ENCODE results near the gene PAM.

The PAM gene

DNA sequence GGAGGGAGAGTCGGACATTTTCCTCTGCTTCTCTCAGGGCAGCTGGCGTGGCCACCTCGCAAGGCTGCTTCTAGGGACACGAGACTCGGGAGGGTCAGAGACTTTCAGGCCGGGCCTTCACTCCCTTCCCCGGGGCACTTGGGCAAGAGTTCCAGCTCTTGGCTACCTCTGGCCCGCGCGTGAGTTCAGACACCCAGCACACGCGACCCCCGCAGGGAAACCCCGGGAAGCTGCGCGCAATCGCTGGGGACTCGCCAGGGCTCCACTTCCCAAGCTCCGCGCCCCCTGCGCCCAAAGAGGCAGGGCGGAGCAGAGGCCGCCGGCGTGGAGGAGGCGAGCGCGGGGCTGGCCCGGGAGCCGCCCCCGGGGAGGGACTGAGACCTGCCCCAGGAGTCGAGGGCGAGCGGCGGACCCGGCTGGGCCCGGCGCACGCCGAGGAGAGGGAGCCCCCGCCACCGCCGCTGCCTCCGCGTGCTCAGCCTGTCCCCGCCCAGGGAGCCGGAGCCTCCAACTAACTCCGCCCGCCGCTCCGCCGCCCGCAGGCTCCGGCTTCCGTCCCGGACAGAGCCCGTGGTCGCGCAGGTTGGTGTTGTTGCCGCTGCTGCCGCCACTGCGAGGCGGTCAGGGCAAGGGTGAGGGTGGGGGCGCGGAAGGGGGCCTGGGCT is at the start of gene PAM:
TSS of gene PAM (plus strand) at position 539 of the 665 bp plus-strand sequence. CDS start 110,891 bp downstream, outside the sequence.
- Histone ChIP-seq H3K4me3 (ENCODE audit: low read depth in 1 of 2, low read length in 2 of 2) (peak within 1 kb of the TSS; percentile 72 to 86), H3K4me1 (ENCODE audit: insufficient read depth, low read length) (peaks cover 25% of the 10 kb centered on the region), H3K27me3 (ENCODE audit: control insufficient read depth in 1 of 2, insufficient read depth in 2 of 2, low read length in 2 of 2) (no peaks in the 10 kb centered on the region), H3K36me3 (ENCODE audit: insufficient read depth, low read length) (no peaks in the 10 kb centered on the region), H3K9ac (ENCODE audit: low read length) (peak within 1 kb of the TSS; percentile 80), H3K9me3 (ENCODE audit: low read length) (no peaks in the 10 kb centered on the region), H3K27ac (ENCODE audit: low read depth, low read length) (peak within 1 kb of the TSS; percentile 58)

DNA sequence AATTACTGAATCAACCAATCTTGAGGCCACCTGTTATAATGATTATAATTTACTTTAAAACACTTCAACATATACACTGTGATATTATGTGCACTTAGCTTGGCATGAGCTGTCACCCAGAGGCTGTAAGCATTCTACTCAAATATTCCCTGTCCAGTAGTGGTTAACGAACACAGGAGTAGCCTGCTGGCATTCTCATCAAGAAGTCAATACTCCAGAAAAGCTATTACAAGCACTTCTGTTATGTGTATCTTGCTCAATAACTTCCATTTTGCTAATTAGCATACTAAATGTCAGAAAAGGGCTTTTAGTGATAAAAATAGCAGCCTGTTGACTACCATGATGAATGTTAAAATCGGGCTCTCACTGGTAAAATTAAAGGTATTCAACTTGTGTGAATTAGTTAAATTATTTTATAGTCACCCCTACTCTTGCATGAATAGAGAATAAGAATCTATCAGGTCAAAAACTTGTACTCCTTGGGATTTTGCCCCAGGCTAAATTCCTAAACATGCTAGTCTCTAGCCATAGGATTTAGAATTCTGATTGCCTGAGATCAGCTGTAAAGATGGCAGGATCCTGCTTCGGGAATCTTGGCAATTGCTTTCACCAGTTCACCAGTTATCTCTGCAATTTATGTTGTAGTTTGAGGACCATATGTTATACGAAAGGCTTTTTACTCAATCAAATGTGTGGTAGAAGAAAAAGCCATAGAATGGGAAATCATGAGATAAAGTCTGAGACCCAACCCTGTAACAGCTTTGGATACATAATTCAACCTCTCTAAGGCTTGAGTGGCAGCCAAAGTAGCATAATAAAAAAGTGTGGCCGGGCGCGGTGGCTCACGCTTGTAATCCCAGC is 43.4 kb upstream of the PAM start:
- no peak overlapping the region for H3K4me3 ChIP-seq (ENCODE audit: low read depth in 1 of 2, low read length in 2 of 2)
- H3K4me1 ChIP-seq (ENCODE audit: insufficient read depth, low read length): no peaks in the 10 kb centered on the region
- H3K27ac ChIP-seq (ENCODE audit: low read depth, low read length): no peak overlapping the region
- H3K36me3 ChIP-seq (ENCODE audit: insufficient read depth, low read length): no peaks in the 10 kb centered on the region
- H3K9me3 ChIP-seq (ENCODE audit: low read length): no peaks in the 10 kb centered on the region
- H3K27me3 ChIP-seq (ENCODE audit: control insufficient read depth in 1 of 2, insufficient read depth in 2 of 2, low read length in 2 of 2): no peaks in the 10 kb centered on the region
- H3K9ac ChIP-seq (ENCODE audit: low read length): no peak overlapping the region

DNA sequence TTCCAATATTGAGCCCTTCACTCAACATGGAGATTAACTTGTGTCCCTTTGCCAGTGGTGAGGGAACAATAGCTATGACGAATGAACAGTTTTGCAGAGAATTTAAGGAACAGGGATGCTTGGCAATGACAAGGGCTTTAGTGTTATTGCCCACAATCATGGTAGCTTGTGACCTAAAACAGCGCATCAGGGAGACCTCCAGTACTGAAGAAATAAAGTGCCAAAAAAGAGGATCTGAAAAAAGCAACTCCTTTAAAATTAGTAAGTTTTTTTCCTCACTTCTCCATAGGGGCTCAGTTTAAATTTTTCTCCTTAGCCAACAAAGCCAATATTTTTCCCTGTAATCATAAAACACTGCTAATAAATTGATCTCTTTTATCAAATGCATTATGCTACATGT is 41.8 kb upstream of the PAM start:
- H3K4me3 ChIP-seq (ENCODE audit: low read depth in 1 of 2, low read length in 2 of 2): no peak overlapping the region
- H3K27me3 ChIP-seq (ENCODE audit: control insufficient read depth in 1 of 2, insufficient read depth in 2 of 2, low read length in 2 of 2): no peaks in the 10 kb centered on the region
- H3K4me1 ChIP-seq (ENCODE audit: insufficient read depth, low read length): no peaks in the 10 kb centered on the region
- no peak overlapping the region for H3K9ac ChIP-seq (ENCODE audit: low read length)
- no peak overlapping the region for H3K27ac ChIP-seq (ENCODE audit: low read depth, low read length)
- no peaks in the 10 kb centered on the region for H3K9me3 ChIP-seq (ENCODE audit: low read length)
- H3K36me3 ChIP-seq (ENCODE audit: insufficient read depth, low read length): no peaks in the 10 kb centered on the region

DNA sequence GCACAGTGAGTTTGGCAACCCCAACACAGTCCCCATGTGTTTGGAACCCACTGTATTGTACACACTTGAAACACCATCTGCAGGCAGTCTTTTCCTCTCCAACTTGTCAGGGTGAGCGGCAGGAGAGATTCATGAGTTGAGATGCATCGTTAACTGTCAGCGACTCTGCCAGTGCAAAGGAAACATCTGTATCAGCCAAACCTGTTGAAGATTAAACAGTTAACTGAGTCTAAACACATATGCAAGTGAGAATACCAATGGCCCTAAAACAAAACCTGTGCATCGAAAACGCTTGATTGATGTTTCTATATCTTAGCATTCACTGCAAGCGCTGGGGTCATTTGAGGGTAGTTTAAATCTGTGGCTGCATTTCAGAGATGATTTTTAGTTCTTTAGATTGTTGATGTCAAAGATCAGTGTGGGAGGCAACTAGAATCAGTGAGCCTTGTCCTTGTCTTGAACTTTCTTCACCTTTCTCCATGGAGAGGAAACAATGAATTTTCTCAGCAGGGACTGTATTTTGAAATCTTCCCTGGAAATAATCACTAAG is 41.3 kb upstream of the PAM start:
- H3K4me1 ChIP-seq (ENCODE audit: insufficient read depth, low read length): no peaks in the 10 kb centered on the region
- no peak overlapping the region for H3K9ac ChIP-seq (ENCODE audit: low read length)
- H3K27me3 ChIP-seq (ENCODE audit: control insufficient read depth in 1 of 2, insufficient read depth in 2 of 2, low read length in 2 of 2): no peaks in the 10 kb centered on the region
- H3K27ac ChIP-seq (ENCODE audit: low read depth, low read length): no peak overlapping the region
- H3K36me3 ChIP-seq (ENCODE audit: insufficient read depth, low read length): no peaks in the 10 kb centered on the region
- no peaks in the 10 kb centered on the region for H3K9me3 ChIP-seq (ENCODE audit: low read length)
- H3K4me3 ChIP-seq (ENCODE audit: low read depth in 1 of 2, low read length in 2 of 2): no peak overlapping the region

DNA sequence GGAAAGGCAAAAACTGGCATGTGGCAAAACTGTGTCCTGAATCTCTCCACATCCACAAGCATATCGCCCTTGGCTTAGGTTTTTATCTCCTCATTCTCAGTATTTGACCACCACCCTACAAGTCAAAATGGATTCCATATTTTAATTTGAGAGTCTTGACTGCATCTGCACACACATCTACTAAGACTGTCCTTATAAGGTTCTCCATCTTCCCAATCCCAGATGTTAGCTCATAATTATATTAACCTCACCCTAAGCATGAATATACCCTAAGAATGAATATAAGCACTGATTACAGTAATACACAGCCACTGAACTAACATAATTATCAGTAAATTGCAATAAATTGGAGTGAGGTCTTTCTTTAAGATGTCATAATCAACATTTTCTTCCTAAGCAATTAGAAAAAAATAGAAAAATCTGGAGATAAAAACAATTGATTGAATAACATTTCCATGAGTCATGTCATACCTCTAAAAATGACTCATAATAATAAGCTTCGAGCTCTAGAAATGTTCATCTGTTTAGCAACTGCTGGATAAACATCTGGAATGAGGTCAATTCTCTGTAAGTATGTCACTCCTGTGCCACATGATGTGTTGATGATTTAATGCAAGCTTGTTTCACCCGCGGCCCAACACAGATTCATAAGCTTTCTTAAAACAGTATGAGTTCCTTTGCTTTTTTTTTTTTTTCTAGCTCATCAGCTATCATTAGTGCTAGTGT is 39.9 kb upstream of the PAM start:
- Histone ChIP-seq H3K27me3 (ENCODE audit: control insufficient read depth in 1 of 2, insufficient read depth in 2 of 2, low read length in 2 of 2) (no peaks in the 10 kb centered on the region), H3K36me3 (ENCODE audit: insufficient read depth, low read length) (no peaks in the 10 kb centered on the region), H3K9me3 (ENCODE audit: low read length) (no peaks in the 10 kb centered on the region)

GRCh38 chr5:102716017-102716416 is 39.1 kb upstream of the PAM start:
- no peaks in the 10 kb centered on the region for H3K36me3 ChIP-seq (ENCODE audit: insufficient read depth, low read length)
- no peaks in the 10 kb centered on the region for H3K9me3 ChIP-seq (ENCODE audit: low read length)
- H3K4me3 ChIP-seq (ENCODE audit: low read depth in 1 of 2, low read length in 2 of 2): no peak overlapping the region
- H3K9ac ChIP-seq (ENCODE audit: low read length): no peak overlapping the region
- no peak overlapping the region for H3K27ac ChIP-seq (ENCODE audit: low read depth, low read length)
- no peaks in the 10 kb centered on the region for H3K27me3 ChIP-seq (ENCODE audit: control insufficient read depth in 1 of 2, insufficient read depth in 2 of 2, low read length in 2 of 2)
- no peaks in the 10 kb centered on the region for H3K4me1 ChIP-seq (ENCODE audit: insufficient read depth, low read length)

More for the DNA sequence above, 39.9 kb upstream of the PAM start:
- H3K9ac ChIP-seq (ENCODE audit: low read length): no peak overlapping the region
- no peak overlapping the region for H3K27ac ChIP-seq (ENCODE audit: low read depth, low read length)
- no peaks in the 10 kb centered on the region for H3K4me1 ChIP-seq (ENCODE audit: insufficient read depth, low read length)
- no peak overlapping the region for H3K4me3 ChIP-seq (ENCODE audit: low read depth in 1 of 2, low read length in 2 of 2)

DNA sequence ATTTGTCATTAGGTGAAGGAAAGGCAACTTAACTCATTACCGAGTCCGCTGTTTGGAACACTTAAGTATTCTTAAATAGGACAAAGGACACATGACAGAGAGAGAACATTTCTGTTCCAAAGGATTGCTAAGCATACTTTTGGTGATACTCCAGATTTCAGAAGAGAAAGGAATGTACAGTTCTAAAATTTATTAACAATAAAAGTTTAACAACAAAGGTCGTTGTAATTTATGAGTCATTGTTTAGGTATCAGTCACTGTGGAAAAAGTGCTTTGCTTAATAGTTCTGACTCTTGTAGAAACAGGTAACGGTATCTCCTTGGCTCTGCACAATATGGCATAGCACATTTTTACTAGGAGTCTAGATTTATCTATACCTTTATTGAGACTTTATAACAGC is 36.3 kb upstream of the PAM start:
- no peak overlapping the region for H3K27ac ChIP-seq (ENCODE audit: low read depth, low read length)
- H3K9me3 ChIP-seq (ENCODE audit: low read length): no peaks in the 10 kb centered on the region
- H3K36me3 ChIP-seq (ENCODE audit: insufficient read depth, low read length): no peaks in the 10 kb centered on the region
- no peak overlapping the region for H3K4me3 ChIP-seq (ENCODE audit: low read depth in 1 of 2, low read length in 2 of 2)
- H3K4me1 ChIP-seq (ENCODE audit: insufficient read depth, low read length): no peaks in the 10 kb centered on the region
- no peak overlapping the region for H3K9ac ChIP-seq (ENCODE audit: low read length)
- H3K27me3 ChIP-seq (ENCODE audit: control insufficient read depth in 1 of 2, insufficient read depth in 2 of 2, low read length in 2 of 2): no peaks in the 10 kb centered on the region

- Histone ChIP-seq H3K36me3 (ENCODE audit: insufficient read depth, low read length) (no peaks in the 10 kb centered on the region), H3K27me3 (ENCODE audit: control insufficient read depth in 1 of 2, insufficient read depth in 2 of 2, low read length in 2 of 2) (no peaks in the 10 kb centered on the region), H3K9ac (ENCODE audit: low read length) (no peak overlapping the region), H3K27ac (ENCODE audit: low read depth, low read length) (no peak overlapping the region), H3K9me3 (ENCODE audit: low read length) (no peaks in the 10 kb centered on the region), H3K4me3 (ENCODE audit: low read depth in 1 of 2, low read length in 2 of 2) (no peak overlapping the region), H3K4me1 (ENCODE audit: insufficient read depth, low read length) (no peaks in the 10 kb centered on the region)
Measured at GRCh38 chr5:102719886-102720285, 35.2 kb upstream of the PAM start.

DNA sequence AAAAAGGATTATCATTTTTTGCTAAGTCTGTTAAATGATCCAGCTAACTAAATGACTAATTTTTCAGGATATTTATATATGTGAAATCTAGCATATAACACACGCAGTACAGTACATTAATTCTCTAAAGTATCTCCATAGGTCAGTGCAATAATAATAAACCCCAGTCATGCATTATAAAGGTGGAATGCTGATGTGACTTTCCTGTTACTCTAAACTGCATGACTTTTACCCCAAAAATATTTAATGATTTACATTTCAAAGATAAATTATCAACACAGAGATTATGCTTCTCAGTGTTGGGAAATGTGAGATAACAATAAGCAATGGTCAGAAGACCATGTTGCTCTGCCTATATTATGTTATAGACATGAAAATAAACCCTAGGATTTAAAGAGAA is 34.1 kb upstream of the PAM start:
- no peaks in the 10 kb centered on the region for H3K9me3 ChIP-seq (ENCODE audit: low read length)
- no peak overlapping the region for H3K9ac ChIP-seq (ENCODE audit: low read length)
- no peak overlapping the region for H3K4me3 ChIP-seq (ENCODE audit: low read depth in 1 of 2, low read length in 2 of 2)
- H3K4me1 ChIP-seq (ENCODE audit: insufficient read depth, low read length): no peaks in the 10 kb centered on the region
- H3K27ac ChIP-seq (ENCODE audit: low read depth, low read length): no peak overlapping the region
- H3K27me3 ChIP-seq (ENCODE audit: control insufficient read depth in 1 of 2, insufficient read depth in 2 of 2, low read length in 2 of 2): no peaks in the 10 kb centered on the region
- no peaks in the 10 kb centered on the region for H3K36me3 ChIP-seq (ENCODE audit: insufficient read depth, low read length)

DNA sequence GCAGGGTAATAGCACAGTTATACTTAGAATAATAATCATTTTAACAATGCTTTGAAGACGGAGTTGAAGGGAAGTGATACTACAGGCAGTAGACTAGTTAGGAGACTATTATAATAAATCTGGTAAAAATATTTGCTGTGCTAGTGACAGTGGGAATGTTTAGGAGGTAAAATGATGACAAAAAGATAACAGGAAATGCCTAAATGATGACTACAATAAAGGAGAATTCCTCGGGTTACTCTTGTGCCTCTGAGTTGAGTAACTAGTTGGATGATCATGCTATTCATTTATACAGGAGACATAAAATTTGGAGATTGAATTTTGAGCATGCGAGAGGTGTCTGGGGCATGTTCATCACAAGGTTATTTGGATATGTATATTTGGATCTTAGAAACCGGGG is 32.2 kb upstream of the PAM start:
- Histone ChIP-seq H3K4me1 (ENCODE audit: insufficient read depth, low read length) (no peaks in the 10 kb centered on the region), H3K9ac (ENCODE audit: low read length) (no peak overlapping the region), H3K36me3 (ENCODE audit: insufficient read depth, low read length) (no peaks in the 10 kb centered on the region), H3K27ac (ENCODE audit: low read depth, low read length) (no peak overlapping the region), H3K27me3 (ENCODE audit: control insufficient read depth in 1 of 2, insufficient read depth in 2 of 2, low read length in 2 of 2) (no peaks in the 10 kb centered on the region), H3K9me3 (ENCODE audit: low read length) (no peaks in the 10 kb centered on the region), H3K4me3 (ENCODE audit: low read depth in 1 of 2, low read length in 2 of 2) (no peak overlapping the region)

DNA sequence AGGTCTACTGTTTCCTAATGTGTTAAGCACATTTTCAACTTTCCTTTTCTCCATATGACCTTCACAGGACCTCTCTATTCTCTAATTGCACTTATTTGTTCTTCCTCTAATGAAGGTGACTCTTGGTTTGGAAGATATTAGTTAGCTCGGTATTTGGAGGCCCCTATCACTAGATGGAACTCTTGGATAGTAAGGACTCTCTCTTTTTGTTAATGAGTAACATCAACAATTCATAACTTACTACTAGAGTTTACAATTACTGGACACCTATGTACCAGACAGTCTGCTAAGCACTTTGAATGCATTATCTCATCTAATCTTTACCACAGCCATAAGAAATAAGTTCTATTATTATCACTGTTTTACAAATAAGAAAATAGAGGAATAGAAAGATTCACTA is 23.4 kb upstream of the PAM start:
- H3K4me3 ChIP-seq (ENCODE audit: low read depth in 1 of 2, low read length in 2 of 2): no peak overlapping the region
- H3K36me3 ChIP-seq (ENCODE audit: insufficient read depth, low read length): no peaks in the 10 kb centered on the region
- no peaks in the 10 kb centered on the region for H3K27me3 ChIP-seq (ENCODE audit: control insufficient read depth in 1 of 2, insufficient read depth in 2 of 2, low read length in 2 of 2)
- no peaks in the 10 kb centered on the region for H3K4me1 ChIP-seq (ENCODE audit: insufficient read depth, low read length)
- no peak overlapping the region for H3K27ac ChIP-seq (ENCODE audit: low read depth, low read length)
- no peak overlapping the region for H3K9ac ChIP-seq (ENCODE audit: low read length)
- H3K9me3 ChIP-seq (ENCODE audit: low read length): no peaks in the 10 kb centered on the region
